GM12872 (cell line): Measurements from ENCODE around the gene RNASE13.

Experiments
- CTCF ChIP-seq: IDR thresholded peaks from 3 replicates; pipeline ENCODE4 v1.5.1; 2011; ENCODE audit warnings: low read depth, mild to moderate bottlenecking, low read length, moderate library complexity; ENCODE audit not compliant: insufficient read depth

Gene RNASE13

GRCh38 chr14:20986811-20987210 lies 47.8 kb downstream of the RNASE13 start:
- TF ChIP-seq CTCF, result no peak
